Measurements from ENCODE around the gene RGS6.

Gene RGS6

GRCh38 chr14:72451054-72451972 lies 519.1 kb downstream of the RGS6 start:
- H3K27ac ChIP-seq (ENCODE audit: low read length), result no peak overlapping the region
- H3K9me3 ChIP-seq (ENCODE audit: control insufficient read depth, low read depth, low read length), result no peaks in the 10 kb centered on the region
- H3K27me3 ChIP-seq (ENCODE audit: control insufficient read depth, insufficient read depth, low read length), result no peaks in the 10 kb centered on the region
- H3K4me3 ChIP-seq (ENCODE audit: low read length), result no peak overlapping the region
- H3K4me1 ChIP-seq (ENCODE audit: control insufficient read depth, low read depth, low read length), result peaks cover 6% of the 10 kb centered on the region
- no peak overlapping the region for H3K9ac ChIP-seq (ENCODE audit: low read length)
- H3K36me3 ChIP-seq (ENCODE audit: control insufficient read depth, low read depth, low read length), result no peaks in the 10 kb centered on the region

GRCh38 chr14:72452774-72453173 lies 520.5 kb downstream of the RGS6 start:
- Histone ChIP-seq H3K9me3 (ENCODE audit: control insufficient read depth, low read depth, low read length) (no peaks in the 10 kb centered on the region), H3K4me3 (ENCODE audit: low read length) (no peak overlapping the region), H3K9ac (ENCODE audit: low read length) (no peak overlapping the region), H3K4me1 (ENCODE audit: control insufficient read depth, low read depth, low read length) (peaks cover 6% of the 10 kb centered on the region), H3K27me3 (ENCODE audit: control insufficient read depth, insufficient read depth, low read length) (no peaks in the 10 kb centered on the region), H3K27ac (ENCODE audit: low read length) (no peak overlapping the region), H3K36me3 (ENCODE audit: control insufficient read depth, low read depth, low read length) (no peaks in the 10 kb centered on the region)

GRCh38 chr14:72454388-72455160 lies 522.3 kb downstream of the RGS6 start:
- Histone ChIP-seq H3K36me3 (ENCODE audit: control insufficient read depth, low read depth, low read length) (no peaks in the 10 kb centered on the region), H3K9me3 (ENCODE audit: control insufficient read depth, low read depth, low read length) (no peaks in the 10 kb centered on the region), H3K27ac (ENCODE audit: low read length) (no peak overlapping the region), H3K4me1 (ENCODE audit: control insufficient read depth, low read depth, low read length) (peaks cover 6% of the 10 kb centered on the region), H3K27me3 (ENCODE audit: control insufficient read depth, insufficient read depth, low read length) (no peaks in the 10 kb centered on the region), H3K4me3 (ENCODE audit: low read length) (no peak overlapping the region), H3K9ac (ENCODE audit: low read length) (no peak overlapping the region)

- Histone ChIP-seq H3K4me1 (ENCODE audit: control insufficient read depth, low read depth, low read length) (no peaks in the 10 kb centered on the region), H3K36me3 (ENCODE audit: control insufficient read depth, low read depth, low read length) (no peaks in the 10 kb centered on the region), H3K9ac (ENCODE audit: low read length) (no peak overlapping the region), H3K4me3 (ENCODE audit: low read length) (no peak overlapping the region), H3K9me3 (ENCODE audit: control insufficient read depth, low read depth, low read length) (no peaks in the 10 kb centered on the region), H3K27me3 (ENCODE audit: control insufficient read depth, insufficient read depth, low read length) (no peaks in the 10 kb centered on the region), H3K27ac (ENCODE audit: low read length) (no peak overlapping the region)
These were observed 525.4 kb downstream of the RGS6 start for GRCh38 chr14:72457641-72458040.

- H3K27ac ChIP-seq (ENCODE audit: low read length), result no peak overlapping the region
- no peaks in the 10 kb centered on the region for H3K27me3 ChIP-seq (ENCODE audit: control insufficient read depth, insufficient read depth, low read length)
- peaks cover 11% of the 10 kb centered on the region for H3K9me3 ChIP-seq (ENCODE audit: control insufficient read depth, low read depth, low read length)
- H3K4me3 ChIP-seq (ENCODE audit: low read length), result no peak overlapping the region
- H3K36me3 ChIP-seq (ENCODE audit: control insufficient read depth, low read depth, low read length), result no peaks in the 10 kb centered on the region
- no peak overlapping the region for H3K9ac ChIP-seq (ENCODE audit: low read length)
- no peaks in the 10 kb centered on the region for H3K4me1 ChIP-seq (ENCODE audit: control insufficient read depth, low read depth, low read length)
These were observed 529.8 kb downstream of the RGS6 start for GRCh38 chr14:72462056-72462455.

- Histone ChIP-seq H3K27ac (ENCODE audit: low read length) (no peak overlapping the region), H3K27me3 (ENCODE audit: control insufficient read depth, insufficient read depth, low read length) (no peaks in the 10 kb centered on the region), H3K4me3 (ENCODE audit: low read length) (no peak overlapping the region), H3K36me3 (ENCODE audit: control insufficient read depth, low read depth, low read length) (no peaks in the 10 kb centered on the region), H3K9me3 (ENCODE audit: control insufficient read depth, low read depth, low read length) (peaks cover 11% of the 10 kb centered on the region), H3K4me1 (ENCODE audit: control insufficient read depth, low read depth, low read length) (no peaks in the 10 kb centered on the region), H3K9ac (ENCODE audit: low read length) (no peak overlapping the region)
These were observed 531.1 kb downstream of the RGS6 start for GRCh38 chr14:72463291-72463866.

- H3K9me3 ChIP-seq (ENCODE audit: control insufficient read depth, low read depth, low read length), result peaks cover 11% of the 10 kb centered on the region
- no peaks in the 10 kb centered on the region for H3K4me1 ChIP-seq (ENCODE audit: control insufficient read depth, low read depth, low read length)
- no peaks in the 10 kb centered on the region for H3K27me3 ChIP-seq (ENCODE audit: control insufficient read depth, insufficient read depth, low read length)
- no peak overlapping the region for H3K4me3 ChIP-seq (ENCODE audit: low read length)
- H3K36me3 ChIP-seq (ENCODE audit: control insufficient read depth, low read depth, low read length), result no peaks in the 10 kb centered on the region
- H3K27ac ChIP-seq (ENCODE audit: low read length), result no peak overlapping the region
- H3K9ac ChIP-seq (ENCODE audit: low read length), result no peak overlapping the region
These were observed 532.0 kb downstream of the RGS6 start for GRCh38 chr14:72464226-72464625.

- no peak overlapping the region for H3K4me3 ChIP-seq (ENCODE audit: low read length)
These were observed 534.1 kb downstream of the RGS6 start for GRCh38 chr14:72466325-72466724.

GRCh38 chr14:72471346-72471745 lies 539.1 kb downstream of the RGS6 start:
- Histone ChIP-seq H3K27ac (ENCODE audit: low read length) (no peak overlapping the region), H3K9me3 (ENCODE audit: control insufficient read depth, low read depth, low read length) (peaks cover 6% of the 10 kb centered on the region), H3K36me3 (ENCODE audit: control insufficient read depth, low read depth, low read length) (no peaks in the 10 kb centered on the region), H3K4me3 (ENCODE audit: low read length) (no peak overlapping the region), H3K4me1 (ENCODE audit: control insufficient read depth, low read depth, low read length) (no peaks in the 10 kb centered on the region), H3K9ac (ENCODE audit: low read length) (no peak overlapping the region), H3K27me3 (ENCODE audit: control insufficient read depth, insufficient read depth, low read length) (no peaks in the 10 kb centered on the region)

More at GRCh38 chr14:72466325-72466724, 534.1 kb downstream of the RGS6 start:
- Histone ChIP-seq H3K36me3 (ENCODE audit: control insufficient read depth, low read depth, low read length) (no peaks in the 10 kb centered on the region), H3K27me3 (ENCODE audit: control insufficient read depth, insufficient read depth, low read length) (no peaks in the 10 kb centered on the region), H3K27ac (ENCODE audit: low read length) (no peak overlapping the region), H3K9ac (ENCODE audit: low read length) (no peak overlapping the region), H3K4me1 (ENCODE audit: control insufficient read depth, low read depth, low read length) (no peaks in the 10 kb centered on the region), H3K9me3 (ENCODE audit: control insufficient read depth, low read depth, low read length) (peaks cover 11% of the 10 kb centered on the region)

- no peaks in the 10 kb centered on the region for H3K27me3 ChIP-seq (ENCODE audit: control insufficient read depth, insufficient read depth, low read length)
- no peaks in the 10 kb centered on the region for H3K36me3 ChIP-seq (ENCODE audit: control insufficient read depth, low read depth, low read length)
- H3K4me3 ChIP-seq (ENCODE audit: low read length), result no peak overlapping the region
- H3K27ac ChIP-seq (ENCODE audit: low read length), result no peak overlapping the region
- H3K9me3 ChIP-seq (ENCODE audit: control insufficient read depth, low read depth, low read length), result no peaks in the 10 kb centered on the region
- no peak overlapping the region for H3K9ac ChIP-seq (ENCODE audit: low read length)
- H3K4me1 ChIP-seq (ENCODE audit: control insufficient read depth, low read depth, low read length), result peaks cover 7% of the 10 kb centered on the region
These were observed 540.6 kb downstream of the RGS6 start for GRCh38 chr14:72472845-72473244.

- Histone ChIP-seq H3K9ac (ENCODE audit: low read length) (no peak overlapping the region), H3K36me3 (ENCODE audit: control insufficient read depth, low read depth, low read length) (no peaks in the 10 kb centered on the region), H3K9me3 (ENCODE audit: control insufficient read depth, low read depth, low read length) (no peaks in the 10 kb centered on the region), H3K27me3 (ENCODE audit: control insufficient read depth, insufficient read depth, low read length) (no peaks in the 10 kb centered on the region), H3K4me1 (ENCODE audit: control insufficient read depth, low read depth, low read length) (peaks cover 18% of the 10 kb centered on the region), H3K27ac (ENCODE audit: low read length) (no peak overlapping the region), H3K4me3 (ENCODE audit: low read length) (no peak overlapping the region)
These were observed 544.6 kb downstream of the RGS6 start for GRCh38 chr14:72476657-72477499.
